GM11168 (cell line): ENCODE results near the gene SLC17A5.
"Not testable (repeated sequence)": the region's sequence is repeated elsewhere in the genome, so short reads cannot be mapped to it uniquely, and the experiment has no call there.

Source experiments
- in situ Hi-C: fragments of 300-500 bp; cut with MboI; formaldehyde crosslinking; loops from one replicate; pipeline ENCODE4 v1.12.0; 2022; ENCODE audit warnings: low sequenced_read_pairs; ENCODE audit not compliant: unreplicated experiment

The SLC17A5 gene

GRCh38 chr6:73571218-73572181 is 82.3 kb downstream of the SLC17A5 start:
- in situ Hi-C loops = not testable (repeated sequence)

DNA sequence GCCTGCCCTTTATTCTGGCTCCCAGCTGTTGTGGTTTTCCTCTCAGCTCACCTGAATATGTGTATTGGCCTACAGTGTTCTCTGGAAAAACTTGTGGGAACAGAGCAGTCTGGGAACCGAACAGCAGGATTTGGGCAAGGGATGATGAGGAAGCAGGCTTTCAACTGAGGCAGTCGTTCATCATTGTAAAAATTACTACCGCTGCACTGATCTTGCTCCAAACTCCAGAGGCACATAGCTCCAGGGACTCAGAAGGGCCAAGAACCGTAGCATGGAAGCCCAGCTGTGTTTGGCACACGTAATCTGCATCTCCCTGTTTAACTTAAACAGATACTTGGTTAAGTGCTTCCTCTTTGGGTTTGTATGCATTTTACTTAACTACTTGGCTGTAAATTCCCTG is 84.7 kb downstream of the SLC17A5 start:
- in situ Hi-C loops = no loop called here

DNA sequence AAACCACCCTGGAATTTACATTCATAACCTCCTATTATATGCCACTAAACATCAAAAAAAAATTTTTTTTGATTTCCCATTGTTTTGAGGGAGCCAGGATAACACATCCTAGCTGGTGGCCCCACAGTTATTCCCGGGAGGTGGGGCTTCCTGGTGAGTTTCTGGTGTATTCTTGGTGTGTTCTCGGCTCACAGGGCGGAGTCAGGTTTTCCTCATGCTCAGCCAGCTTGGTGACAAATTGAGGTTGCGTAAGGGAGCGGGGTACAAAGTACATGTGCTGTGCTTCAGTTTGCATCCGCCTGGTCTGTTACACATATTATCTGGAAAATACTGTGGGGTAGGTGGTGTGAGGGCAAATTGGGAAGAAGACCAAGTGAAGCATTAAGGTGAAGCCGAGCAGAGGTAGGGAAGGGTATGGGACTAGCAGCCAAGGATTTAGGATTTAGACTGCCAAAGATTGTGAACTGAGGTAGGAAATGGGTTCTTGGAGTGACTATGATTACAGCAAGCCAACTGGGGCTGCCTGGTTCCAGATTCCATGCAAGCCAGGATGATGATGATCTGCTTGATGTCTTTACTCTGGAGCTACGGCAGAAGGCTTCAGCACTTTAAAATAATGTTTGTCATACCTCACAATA is 86.7 kb downstream of the SLC17A5 start:
- in situ Hi-C loops = no loop called here

DNA sequence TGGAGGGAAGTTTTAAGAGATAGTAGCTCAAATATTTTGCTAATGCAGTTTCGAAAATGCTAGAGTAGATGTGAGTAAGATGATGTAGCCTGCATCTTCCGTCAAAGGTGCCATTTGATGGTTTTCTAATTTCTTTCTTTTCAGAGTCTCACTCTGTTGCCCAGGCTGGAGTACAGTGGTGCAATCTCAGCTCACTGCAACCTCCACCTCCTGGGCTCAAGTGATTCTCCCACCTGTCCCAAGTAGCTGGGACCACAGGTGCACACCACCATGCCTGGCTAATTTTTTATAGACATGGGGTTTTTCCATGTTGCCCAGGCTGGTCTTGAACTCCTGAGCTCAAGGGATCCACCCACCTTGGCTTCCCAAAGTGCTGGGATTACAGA is 87.3 kb downstream of the SLC17A5 start:
- in situ Hi-C loops = not testable (repeated sequence)

DNA sequence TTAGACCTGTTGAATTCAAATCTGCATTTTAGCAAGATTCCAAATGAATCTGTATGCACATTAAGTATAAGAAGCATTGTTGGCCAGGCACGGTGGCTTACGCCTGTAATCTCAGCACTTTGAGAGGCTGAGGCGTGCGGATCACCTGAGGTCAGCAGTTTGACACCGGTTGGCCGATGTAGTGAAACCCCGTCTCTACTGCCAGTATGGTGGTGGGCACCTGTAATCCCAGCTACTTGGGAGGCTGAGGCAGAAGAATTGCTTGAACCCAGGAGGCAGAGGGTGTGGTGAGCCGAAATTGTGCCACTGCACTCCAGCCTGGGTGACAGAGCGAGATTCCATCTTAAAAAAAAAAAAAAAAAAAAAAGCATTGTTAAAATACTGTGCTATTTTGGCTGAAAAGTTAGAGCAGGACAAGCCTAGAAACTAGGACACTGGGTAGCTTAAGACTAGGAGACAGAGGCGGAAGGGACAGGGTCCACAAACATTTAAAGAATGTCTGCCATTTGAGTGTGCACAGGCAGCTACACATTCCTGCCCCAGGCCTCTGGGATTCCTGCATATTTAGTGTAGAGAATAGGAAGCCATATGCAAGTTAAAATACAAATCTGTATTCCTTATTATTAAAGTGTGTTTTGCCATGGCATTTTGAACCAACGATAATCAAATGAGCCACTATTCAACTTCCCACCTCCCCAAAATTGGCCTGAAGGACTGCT is 87.9 kb downstream of the SLC17A5 start:
- in situ Hi-C loops = no loop called here

GRCh38 chr6:73564578-73565345 is 89.0 kb downstream of the SLC17A5 start:
- in situ Hi-C loops = no loop called here

DNA sequence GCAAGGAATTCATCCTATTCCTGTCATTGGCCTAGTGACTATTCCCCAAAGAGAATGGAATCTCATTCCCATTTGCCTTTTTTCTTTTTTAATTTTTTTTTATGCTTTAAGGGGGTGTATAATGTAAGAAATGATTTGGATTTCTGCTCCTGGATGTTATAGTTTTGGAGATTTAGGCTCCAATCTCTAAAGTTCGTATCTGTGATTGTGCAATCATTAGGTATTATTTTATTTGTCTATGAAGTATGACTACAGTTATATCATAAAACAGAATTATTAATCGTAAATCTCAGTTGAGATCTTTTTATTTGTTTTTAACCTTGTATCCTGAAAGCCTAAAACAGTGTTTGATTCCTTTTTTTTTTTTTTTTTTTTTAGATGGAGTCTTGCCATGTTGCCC is 91.2 kb downstream of the SLC17A5 start:
- in situ Hi-C loops = no loop called here

DNA sequence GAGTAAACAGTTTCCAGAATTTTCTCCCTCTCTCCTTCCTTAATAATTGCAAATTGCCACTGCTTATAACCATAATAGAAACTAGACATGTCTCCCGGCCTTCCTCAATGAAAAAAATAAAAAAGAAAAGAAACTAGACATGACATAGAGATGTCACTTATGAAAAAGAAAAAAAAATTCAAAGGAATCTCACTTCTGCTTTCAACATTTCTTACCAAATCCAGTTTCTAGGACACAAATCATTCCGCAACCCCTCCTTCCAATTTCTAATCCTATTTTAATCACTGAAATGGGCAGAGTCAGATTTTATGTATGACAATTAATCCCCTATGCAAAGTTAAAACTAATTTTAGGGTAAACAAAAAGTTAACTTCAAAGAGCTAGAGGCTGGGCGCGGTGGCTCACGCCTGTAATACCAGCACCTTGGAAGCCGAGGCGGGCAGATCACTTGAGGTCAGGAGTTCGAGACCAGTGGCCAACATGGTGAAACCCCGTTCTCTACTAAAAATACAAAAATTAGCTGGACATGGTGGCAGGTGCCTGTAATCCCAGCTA is 92.9 kb downstream of the SLC17A5 start:
- in situ Hi-C loops = no loop called here

GRCh38 chr6:73560182-73560732 is 93.5 kb downstream of the SLC17A5 start:
- in situ Hi-C loops = no loop called here

DNA sequence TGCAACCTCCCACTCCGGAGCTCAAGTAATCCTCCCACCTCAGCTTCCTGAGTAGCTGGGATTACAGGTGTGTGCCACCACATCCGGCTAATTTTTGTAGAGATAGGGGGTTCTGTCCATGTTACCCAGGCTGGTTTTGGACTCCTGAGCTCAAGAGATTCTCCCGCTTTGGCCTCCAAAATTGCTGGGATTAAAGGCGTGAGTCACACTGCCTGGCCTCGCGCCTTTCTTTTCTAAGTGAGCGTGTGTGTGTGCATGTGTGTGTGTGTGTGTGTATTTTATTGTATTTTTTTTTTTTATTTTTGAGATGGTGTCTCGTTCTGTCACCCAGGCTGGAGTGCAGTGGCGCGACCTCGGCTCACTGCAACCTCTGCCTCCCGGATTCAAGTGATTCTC is 94.4 kb downstream of the SLC17A5 start:
- in situ Hi-C loops = not testable (repeated sequence)

- in situ Hi-C loops = no loop called here
These were observed 95.0 kb downstream of the SLC17A5 start for GRCh38 chr6:73558624-73559398.

DNA sequence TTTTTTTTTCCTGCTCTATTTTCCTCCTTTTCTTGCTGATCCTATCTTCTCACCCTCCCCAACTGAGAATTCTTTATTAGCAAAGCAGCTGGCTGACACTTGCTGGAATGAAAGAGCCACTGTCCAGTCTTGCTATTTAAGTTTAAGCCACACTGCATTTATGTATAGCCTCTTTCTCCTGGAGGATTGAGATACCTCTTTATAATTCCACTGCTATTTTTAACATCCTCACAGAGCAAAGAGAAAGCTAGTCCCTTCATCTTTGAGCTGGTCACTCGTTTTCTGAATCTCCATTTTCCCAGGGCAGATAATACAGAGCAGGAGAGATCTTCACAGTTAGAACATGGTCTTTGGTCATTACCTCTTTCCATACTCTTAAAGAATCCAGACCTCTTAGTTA is 97.0 kb downstream of the SLC17A5 start:
- in situ Hi-C loops = no loop called here

DNA sequence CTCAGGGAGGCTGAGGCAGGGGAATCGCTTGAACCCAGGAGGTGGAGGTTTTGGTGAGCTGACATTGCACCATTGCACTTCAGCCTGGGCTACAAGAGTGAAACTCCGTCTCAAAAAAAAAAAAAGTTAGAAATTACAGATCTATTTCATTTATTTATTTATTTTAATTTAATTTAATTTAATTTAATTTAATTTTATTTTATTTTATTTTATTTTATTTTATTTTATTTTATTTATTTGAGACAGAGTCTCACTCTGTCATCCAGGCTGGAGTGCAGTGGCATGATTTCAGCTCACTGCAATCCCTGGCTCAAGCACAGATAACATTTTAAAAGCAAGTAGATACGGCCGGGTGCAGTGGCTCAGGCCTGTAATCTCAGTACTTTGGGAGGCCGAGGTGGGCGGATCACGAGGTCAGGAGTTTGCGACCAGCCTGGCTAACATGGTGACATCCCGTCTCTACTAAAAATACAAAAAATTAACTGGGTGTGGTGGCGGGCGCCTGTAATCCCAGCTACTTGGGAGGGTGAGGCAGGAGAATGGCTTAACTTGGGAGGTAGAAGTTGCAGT is 98.3 kb downstream of the SLC17A5 start:
- in situ Hi-C loops = not testable (repeated sequence)

GRCh38 chr6:73551115-73551514 is 102.7 kb downstream of the SLC17A5 start:
- in situ Hi-C loops = not testable (repeated sequence)

- in situ Hi-C loops = no loop called here
These were observed 105.0 kb downstream of the SLC17A5 start for GRCh38 chr6:73548458-73549446.

DNA sequence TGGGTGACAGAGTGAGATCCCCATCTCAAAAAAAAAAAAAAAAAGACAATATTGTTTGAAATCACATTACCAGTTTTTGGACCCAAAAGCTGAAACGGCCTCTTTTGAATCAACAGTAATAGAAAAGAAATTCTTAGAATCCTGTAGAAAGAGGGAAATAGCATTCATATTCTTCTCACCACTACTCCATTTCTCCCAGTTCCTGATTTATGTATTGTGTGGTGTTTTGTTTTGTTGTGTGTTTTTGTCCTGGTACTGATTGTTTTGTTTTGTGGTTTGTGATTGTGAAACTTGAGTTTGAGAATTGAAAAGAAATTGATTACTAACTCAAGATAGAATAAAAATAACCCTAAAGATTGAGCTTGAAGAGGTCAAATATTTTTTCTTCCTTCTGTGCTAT is 106.8 kb downstream of the SLC17A5 start:
- in situ Hi-C loops = no loop called here
